Liver (tissue), 3 donors: ENCODE measurements around the gene PTPN14.
A peak's percentile ranks its signal among the peaks of the same experiment; 100 is the strongest.

ENCODE experiments used
- EGR1 ChIP-seq, 2 donors: IDR thresholded peaks; 2 replicates each; pipeline ENCODE4 v1.6.1; 2016 to 2018; ENCODE audit warnings: antibody characterized with exemption in 2 of 2, low read depth in 2 of 2
- FOXA1 ChIP-seq: IDR thresholded peaks from 2 replicates; pipeline ENCODE4 v1.6.1; 2016; ENCODE audit warnings: antibody characterized with exemption
- GABPA ChIP-seq, 2 donors: IDR thresholded peaks in 1 of 2; conservative IDR thresholded peaks in 1 of 2; 2 replicates each; pipeline ENCODE4 v1.6.1; 2016; ENCODE audit warnings: antibody characterized with exemption in 2 of 2, mild to moderate bottlenecking in 1 of 2, moderate library complexity in 1 of 2
- YY1 ChIP-seq: IDR thresholded peaks from 2 replicates; pipeline ENCODE4 v1.6.1; 2016; ENCODE audit warnings: antibody characterized with exemption, mild to moderate bottlenecking
- TF ChIP-seq, protein P1 (sequence below): fragments of 150-350 bp; IDR thresholded peaks from 2 replicates; pipeline ENCODE4 v1.5.1; 2017; ENCODE audit warnings: improper control_type of control experiment, low read depth, low read length; ENCODE audit not compliant: missing input control
- donor health status: healthy.
- donor health status: healthy.

DNA sequence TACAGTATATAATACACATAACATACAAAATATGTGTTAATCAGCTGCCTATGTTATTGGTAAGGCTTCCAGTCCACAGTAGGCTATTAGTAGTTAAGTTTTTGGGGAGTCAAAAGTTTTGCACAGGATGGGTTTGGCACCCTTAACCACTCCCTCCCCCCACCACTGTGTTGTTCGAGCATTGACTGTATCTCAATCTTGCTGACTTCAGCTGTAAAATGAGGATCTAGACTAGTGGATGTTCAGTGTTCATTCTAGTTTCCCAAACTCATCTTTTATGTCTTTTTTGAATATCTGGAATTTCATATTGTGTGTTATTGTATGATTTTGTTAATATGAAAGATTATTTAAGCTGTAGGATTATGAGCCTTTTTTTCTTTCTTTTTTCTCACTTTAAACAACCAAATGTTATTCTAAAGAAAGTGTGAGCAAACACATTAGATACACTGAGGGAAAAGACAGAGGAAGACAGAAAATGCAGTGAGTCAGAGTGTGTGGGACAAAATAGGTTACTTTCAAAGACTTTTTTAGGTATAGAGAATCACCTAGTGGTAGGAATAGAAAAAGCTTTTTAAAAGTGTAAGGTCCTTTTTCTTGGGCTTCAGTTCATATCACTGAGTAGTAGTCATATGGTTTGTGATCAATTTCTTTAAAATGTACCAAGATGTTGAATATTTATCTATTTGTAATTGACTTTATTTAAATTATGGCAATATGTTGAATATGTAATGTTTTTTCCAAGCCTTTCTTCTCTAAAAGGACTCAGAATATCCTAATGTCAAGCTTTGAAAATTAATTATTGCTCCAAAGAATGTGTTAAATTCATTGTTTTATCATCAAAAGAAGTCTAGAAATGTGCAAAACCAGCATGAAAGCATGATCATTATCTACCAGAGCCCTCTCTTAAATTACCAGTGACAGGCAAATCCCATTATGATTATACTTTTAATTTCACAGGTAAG lies 33.7 kb upstream of the PTPN14 start:
- TF ChIP-seq YY1 (no peak), GABPA (IDR thresholded peaks at IDR 0.05 in 1 of 2, conservative IDR thresholded peaks at IDR 0.05 in 1 of 2) (no peak), FOXA1 (no peak), EGR1 (IDR thresholded peaks at IDR 0.05; ENCODE audit: low read depth in 2 of 2) (no peak)
- TF ChIP-seq, protein P1, sequence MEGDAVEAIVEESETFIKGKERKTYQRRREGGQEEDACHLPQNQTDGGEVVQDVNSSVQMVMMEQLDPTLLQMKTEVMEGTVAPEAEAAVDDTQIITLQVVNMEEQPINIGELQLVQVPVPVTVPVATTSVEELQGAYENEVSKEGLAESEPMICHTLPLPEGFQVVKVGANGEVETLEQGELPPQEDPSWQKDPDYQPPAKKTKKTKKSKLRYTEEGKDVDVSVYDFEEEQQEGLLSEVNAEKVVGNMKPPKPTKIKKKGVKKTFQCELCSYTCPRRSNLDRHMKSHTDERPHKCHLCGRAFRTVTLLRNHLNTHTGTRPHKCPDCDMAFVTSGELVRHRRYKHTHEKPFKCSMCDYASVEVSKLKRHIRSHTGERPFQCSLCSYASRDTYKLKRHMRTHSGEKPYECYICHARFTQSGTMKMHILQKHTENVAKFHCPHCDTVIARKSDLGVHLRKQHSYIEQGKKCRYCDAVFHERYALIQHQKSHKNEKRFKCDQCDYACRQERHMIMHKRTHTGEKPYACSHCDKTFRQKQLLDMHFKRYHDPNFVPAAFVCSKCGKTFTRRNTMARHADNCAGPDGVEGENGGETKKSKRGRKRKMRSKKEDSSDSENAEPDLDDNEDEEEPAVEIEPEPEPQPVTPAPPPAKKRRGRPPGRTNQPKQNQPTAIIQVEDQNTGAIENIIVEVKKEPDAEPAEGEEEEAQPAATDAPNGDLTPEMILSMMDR: peak; percentile 44
